CD1c-positive myeloid dendritic cell (primary cell): ENCODE results near the gene LRRN2.
"Not testable (repeated sequence)": the region's sequence is repeated elsewhere in the genome, so short reads cannot be mapped to it uniquely, and the experiment has no call there.

Source experiments
- DNase-seq: peaks from one replicate; pipeline ENCODE4 v3.0.0-alpha.2; 2016; ENCODE audit errors: extremely low spot score

LRRN2 gene

DNA sequence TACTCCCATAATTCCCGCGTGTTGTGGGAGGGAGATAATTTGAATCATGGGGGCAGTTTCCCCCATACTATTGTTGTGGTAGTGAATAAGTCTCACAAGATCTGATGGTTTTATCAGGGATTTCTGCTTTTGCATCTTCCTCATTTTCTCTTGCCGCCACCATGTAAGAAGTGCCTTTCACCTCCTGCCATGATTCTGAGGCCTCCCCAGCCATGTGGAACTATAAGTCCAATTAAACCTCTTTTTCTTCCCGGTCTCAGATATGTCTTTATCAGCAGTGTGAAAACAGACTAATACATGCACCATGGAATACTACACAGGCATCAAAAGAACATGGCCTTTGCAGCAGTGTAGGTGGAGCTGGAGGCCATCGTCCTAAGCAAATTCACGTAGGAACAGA lies 56.1 kb downstream of the LRRN2 start:
- not testable (repeated sequence) for DNase-seq

DNA sequence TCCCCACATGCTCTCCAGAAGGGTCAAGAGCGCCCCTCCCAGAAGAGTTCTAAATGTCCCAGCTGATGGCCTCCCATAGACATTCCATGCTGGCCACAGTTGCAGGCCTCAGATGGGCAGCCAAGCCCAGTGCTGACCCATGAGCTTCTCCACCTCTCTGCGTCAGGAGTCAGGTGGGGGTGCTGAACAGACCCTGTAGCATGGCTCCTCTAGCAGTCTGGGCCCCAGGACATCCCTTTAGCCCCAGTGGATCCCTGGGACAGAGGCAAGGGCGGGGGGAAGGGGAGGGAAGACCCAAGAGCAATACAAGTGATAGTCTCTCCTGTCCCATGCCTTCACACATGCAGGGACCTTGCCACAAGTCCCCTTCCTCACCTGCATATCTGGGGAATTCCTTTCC lies 56.7 kb downstream of the LRRN2 start:
- no peak for DNase-seq

DNA sequence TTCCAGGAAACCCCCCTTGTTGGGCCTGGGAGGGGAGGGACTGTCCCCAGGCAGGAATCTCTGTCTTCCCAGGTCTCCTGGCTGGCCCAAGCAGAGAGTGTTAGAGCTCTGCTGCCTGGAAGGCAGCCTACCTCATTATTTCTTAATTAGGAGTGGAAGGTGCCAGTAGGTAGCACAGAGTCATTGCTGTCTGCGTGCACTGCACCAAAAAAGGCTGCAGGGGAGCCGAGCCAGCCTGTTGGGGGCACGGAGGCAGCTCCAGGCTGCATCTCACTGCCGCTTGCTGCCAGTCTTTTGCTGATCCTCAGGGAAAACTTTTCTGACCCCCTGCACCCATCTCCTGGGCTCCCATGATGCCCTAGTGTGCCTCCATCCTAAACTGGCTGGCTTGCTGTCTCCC lies 58.1 kb downstream of the LRRN2 start:
- no peak for DNase-seq

DNA sequence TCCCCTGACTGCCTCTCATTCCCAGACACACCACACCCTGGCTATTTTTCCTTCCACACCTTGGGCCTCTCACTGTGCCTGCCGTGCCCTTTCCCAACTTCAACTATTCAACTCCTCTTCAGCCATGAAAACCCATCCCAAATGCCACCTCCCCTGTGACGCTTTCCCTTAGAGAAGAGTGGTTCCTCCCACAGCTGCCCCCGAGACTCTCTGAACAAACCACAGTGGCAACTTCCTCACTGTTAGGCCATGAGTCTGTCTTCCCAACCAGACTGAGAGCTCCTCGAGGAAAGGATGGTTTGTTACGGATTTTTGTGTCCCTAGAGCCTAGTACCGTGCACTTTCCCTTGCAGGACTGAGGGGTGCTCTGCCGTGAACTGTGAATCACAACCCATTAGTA lies 59.2 kb downstream of the LRRN2 start:
- DNase-seq, result peak; percentile 1

DNA sequence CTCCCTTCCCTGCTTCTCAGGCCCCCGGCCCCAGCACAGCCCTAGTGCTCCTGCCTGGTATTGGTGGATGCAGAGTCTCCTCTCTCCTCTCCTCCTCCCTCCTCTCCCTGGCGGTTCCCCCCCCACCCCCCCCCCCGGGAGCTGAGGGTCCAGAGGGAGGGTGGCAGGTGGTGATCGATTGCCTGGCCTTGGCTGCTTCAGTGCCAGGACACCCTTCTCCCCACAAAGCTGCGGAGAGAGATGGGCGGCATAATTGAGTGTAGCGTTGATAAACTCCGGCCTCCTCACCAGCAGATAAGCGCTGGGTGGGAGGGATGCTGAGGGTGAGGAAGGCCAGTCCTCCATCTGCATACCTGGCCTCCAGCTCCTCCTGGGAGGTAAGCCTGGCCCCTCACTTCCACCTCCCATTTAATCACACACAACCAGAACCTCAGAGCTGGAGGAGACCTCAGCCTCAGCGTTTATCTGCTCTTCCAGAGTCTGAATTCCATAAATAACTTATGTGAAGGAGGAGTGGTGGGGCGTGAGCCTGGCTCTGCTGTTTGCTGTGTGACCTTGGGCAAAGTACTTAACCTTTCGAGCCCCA lies 60.8 kb downstream of the LRRN2 start:
- no peak for DNase-seq

DNA sequence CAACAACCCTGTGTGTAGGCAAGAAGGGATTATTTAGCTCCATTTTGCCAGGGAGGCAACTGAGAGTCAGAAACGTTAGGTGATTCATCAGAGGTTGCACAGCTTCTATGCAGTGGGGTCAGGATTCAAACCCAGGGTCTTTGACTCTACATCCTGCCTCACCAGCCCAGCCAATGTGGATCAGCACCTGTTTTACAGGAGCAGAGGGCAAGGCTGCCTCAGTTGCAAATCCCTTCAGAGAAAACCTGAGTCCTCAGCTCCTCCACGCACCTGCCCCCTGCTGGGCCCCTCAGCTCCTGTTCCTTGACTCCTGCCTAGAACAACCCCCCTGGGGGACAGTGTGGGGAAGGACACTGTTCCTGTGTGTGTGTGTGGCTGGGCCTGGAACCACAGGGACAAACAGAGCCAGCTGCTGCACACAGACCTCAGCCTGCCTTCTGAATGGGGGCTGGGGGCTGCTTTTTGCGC lies 61.6 kb downstream of the LRRN2 start:
- DNase-seq, result no peak

DNA sequence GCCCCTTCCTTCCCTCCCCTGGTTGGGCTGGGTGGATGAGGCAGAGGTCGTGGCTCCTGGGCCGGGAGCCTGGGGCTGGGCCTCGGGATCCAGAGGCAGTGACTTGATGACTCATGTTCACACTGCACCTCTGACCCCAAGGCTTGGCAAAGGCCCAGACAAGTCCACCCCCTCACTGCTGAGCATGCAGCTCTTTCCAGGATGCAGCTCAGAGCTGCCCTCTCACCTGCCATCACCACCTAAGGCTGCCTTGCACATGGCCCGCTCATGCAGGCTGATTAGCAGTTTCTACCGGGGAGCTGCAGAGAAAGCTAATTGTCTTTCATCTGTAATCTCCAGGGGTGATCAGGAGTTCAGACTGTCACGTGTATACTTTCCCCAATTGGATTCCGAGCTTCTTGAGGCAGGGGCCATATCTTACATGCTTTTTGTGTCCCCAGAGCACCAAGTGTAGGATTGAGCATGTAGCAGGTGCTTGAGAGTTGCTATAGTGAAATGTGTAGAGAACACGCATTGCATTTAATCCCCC lies 62.1 kb downstream of the LRRN2 start:
- peak; percentile 2 for DNase-seq

DNA sequence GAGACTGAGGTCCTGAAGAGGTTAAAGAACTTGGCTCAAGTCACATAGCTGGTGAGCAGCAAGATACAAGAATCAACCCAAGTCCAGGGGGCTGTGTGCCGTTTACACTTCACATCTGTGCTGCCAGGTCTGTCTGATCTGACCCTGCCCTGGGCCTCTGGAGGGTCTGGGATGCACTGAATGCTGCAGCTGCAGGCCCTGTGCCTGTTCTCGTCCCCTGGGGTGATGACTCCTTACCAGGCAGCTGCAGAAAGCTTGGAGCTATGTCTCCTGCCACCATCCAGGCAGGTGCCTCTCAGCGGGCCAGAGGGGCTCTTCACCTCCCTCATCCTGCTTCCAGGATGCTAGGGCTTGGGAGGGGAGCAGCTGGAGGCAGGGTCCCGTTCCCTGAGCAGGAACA lies 63.5 kb downstream of the LRRN2 start:
- DNase-seq, result no peak

DNA sequence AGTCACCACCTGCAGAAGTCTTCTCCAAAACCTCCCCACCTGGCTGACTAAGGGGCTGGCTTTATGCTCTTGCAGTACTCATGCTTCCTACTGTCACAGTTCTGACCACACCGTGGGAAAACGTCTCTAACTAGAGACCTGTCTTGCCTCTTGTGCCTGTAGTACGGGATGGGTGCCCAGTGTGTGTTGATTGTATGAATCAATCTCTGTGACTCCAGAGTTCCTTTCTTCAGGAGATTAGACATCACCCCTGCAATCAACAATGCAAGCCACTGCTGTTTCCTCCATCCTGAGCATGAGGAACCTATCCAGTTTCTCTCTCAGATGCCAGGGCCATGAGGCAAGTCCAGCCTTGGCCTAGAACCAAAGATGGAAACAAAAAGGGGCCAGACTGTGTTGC lies 64.1 kb downstream of the LRRN2 start:
- DNase-seq, result no peak

DNA sequence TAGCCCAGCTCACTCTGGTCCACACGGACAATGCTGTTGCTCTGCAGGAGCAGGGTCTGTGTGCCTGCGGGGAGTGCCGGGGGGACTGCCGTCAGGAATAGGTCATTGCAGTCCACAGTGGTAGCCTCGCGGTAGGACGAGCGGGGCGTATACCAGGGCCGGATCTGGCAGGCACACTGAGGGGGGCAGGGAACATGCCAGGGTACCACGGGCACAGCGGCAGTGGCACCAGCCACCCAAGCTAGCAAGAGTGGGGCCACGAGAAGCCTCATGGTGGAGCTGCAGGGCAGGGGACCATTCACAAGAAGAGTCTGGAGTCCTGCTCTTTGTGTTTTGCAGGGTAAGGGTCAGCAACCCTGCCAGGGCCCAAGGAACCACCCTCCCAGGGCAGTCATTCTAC lies 65.8 kb downstream of the LRRN2 start:
- DNase-seq, result no peak

DNA sequence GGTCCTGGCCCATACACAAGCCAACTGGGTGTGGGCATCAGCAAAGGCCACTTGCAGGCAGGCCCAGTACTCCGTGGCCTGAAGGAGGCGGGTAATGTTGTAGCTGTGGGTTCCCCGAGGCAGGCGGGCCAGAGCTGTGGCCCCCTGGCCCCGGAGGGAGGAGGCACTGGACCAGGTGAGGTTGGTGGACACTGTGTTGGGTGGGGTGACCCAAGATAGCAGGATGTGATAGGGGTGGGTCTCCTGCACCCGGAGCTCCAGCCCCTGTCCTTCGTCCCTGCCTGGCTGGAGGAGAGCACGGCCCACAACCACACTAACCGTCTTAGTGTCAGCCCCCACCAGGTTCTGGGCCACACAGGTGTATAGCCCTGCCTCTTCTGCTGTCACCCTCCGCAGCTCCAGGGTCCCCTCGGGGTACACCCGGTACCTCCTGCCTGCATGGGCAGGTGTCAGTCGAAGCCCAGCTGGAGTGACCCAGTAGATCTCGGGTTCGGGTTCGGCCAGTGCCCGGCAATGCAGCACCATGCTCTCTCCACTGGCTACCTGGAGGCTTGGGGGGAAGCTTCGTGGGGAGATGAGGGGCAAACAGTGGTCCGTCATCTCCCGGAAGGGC lies 67.3 kb downstream of the LRRN2 start:
- DNase-seq, result no peak

DNA sequence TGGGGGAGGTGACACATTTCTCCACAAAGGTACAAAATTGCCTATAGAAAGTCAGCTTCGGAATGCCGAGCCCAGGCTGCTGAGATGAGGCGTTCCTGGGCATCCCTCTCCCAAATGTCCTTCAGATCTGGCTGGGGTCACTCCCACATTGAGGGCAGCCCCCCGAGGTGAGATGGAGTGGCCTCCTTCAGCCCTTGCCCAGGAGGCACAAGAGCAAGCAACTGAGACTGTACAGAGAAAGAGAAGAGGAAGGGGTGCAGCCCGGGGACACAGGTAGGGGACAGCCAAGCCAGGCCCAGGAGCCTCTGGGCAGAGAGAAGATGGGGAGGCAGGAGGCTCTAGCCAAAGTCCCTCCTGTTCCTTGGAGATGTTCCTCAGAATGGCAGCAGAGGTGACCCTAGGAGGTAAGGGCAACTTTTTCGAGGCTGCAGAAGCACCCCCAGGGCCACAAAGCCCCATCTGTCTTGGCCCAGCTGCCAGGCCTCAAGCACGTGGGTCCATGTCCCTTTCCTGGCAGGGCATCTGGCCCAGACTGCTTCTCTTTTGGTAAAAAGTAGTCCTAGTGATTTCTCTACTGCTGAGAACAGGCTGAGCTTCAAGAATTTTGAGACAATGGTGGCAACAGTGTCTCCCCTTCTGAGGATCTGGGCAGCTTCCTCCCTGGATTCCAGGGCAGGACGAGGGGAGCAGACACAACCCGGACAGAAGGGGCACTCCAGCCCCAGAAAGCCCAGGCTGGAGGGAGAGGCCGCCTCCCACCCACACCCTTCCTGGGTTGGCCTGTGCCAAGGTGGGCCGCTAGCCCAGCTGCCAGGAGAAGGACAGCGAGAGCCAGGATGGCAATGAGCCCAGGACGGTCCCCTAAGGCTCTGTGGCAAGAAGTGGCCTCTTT lies 68.0 kb downstream of the LRRN2 start:
- DNase-seq, result no peak

DNA sequence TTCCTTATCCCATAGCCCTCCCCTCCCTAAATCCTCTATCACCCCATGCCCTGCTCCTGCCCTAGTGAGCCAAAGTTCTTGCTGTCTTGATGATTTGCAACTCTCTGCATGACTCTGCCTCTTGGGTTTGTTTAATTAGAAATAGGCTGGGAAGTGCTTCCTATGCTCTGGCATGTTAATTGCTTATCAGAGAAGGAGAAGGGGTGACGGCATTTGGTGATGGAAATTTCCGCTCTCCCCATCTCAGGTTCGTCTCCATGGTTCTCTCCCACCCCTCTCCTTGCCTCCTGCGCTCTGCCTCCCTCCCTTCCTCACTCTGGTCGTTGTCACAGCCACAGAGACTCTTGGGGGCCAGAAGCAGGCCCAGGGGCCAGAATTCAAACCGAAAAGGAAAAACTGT lies 68.9 kb downstream of the LRRN2 start:
- no peak for DNase-seq

DNA sequence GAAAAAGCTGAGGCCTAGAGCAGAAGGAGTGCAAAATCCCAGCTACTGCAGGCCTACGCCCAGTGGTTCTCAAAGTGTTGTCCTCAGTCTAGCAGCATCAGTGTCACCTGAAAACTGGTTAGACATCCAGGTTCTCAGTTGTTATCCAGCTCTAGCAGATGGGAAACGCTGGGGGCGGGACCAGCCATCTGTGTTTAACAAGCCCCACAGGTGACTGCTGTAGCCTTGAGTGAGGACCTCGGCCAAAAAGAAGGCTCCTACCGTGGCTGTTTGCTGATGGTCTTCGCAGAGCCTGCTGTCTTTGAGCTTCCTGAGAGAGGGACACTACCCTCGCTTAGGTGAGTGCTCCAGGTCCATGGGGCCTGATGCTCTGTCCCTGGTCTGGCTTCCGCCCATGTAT lies 69.7 kb downstream of the LRRN2 start:
- no peak for DNase-seq

DNA sequence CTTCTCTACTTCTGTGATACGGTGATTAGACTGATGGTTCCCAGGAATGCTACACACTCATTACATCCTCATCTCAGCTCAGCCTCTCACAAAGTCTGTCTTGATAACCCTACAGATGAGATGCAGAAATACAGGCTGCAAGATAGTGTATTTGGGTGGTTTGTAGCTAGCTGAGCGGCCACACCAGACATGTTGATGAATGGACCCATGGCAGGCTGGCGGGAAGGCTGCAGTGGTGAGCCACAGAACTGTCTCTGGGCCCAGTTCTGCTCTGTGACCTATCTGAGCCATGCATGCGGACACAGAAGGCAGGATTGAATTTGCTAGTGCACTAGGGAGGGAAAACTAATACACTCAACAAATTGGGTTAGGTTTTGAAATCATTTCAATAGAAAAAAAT lies 71.9 kb downstream of the LRRN2 start:
- no peak for DNase-seq

DNA sequence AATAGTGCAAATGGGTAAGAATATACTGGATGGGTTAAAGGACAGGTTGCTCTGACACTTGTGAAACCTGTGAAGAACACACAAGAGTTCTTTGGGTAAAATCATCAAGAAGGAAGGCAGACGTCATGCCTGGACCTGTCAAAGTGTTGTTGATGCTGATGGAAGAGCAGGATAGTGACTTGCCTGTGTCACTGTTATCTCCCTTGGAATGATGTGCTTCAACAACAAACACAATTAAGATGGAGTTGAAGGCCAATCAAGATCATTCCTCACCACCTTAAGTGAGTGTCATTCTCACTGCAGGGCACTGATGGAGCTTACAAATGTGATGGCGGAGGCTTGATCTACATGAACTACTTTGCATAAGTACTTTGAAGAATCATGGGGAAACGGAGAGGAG lies 73.2 kb downstream of the LRRN2 start:
- no peak for DNase-seq

DNA sequence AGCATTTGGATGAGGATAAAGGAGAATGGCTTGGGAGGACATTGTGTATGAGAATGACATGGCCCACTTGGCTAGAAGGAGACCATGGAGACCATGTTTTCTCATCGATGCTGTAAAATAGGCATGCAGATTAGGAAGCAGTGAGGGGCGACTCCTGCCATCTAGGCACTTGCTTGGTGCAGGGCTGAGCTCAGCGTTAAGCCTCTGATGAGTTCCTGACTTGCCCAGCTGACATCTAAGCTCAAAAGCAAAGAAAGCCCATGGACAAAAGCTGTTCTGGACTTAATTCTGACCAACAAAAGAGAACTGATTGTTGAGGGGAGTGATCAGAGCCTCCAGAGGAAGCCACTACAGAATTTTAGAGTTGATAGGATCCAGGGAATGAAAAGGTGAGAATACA lies 74.5 kb downstream of the LRRN2 start:
- DNase-seq, result no peak

DNA sequence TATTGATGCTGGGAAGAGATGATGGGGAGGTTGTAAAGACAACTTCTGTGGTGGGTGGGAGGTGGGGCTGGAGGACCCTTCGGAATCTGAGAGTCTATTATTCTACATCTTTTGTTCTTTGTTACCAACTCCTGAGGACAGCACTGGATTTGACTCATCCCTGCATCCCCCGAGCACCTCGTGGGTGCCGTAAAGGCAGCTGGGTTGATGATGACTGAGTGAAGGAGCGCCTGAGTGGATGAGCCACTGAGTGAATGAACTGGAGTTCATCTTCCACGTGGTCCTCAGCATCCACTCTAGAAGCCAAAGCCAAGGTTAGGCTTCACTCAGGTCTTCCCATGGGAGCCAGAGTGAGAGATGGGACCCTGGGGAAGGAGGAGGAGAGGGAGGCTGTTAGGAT lies 77.6 kb downstream of the LRRN2 start:
- no peak for DNase-seq

DNA sequence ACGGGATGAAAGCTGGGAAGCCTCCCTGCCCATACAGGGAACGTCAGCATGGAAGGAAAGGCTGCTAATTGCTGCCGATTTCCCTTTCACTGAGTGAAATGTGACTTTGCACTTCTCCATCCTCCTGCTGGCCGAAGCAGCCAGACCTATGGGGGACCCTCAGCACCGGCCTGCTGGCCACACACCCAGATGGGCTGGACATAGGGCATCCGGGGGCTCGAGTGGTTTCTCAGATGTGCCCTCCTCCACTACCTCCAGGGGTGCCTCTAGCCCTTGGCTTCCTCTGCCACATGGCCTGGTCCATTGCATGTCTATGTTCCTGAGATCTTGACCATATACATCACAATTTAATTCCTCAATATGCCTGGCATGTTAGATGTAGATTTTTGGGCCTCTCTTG lies 79.7 kb downstream of the LRRN2 start:
- DNase-seq, result no peak

DNA sequence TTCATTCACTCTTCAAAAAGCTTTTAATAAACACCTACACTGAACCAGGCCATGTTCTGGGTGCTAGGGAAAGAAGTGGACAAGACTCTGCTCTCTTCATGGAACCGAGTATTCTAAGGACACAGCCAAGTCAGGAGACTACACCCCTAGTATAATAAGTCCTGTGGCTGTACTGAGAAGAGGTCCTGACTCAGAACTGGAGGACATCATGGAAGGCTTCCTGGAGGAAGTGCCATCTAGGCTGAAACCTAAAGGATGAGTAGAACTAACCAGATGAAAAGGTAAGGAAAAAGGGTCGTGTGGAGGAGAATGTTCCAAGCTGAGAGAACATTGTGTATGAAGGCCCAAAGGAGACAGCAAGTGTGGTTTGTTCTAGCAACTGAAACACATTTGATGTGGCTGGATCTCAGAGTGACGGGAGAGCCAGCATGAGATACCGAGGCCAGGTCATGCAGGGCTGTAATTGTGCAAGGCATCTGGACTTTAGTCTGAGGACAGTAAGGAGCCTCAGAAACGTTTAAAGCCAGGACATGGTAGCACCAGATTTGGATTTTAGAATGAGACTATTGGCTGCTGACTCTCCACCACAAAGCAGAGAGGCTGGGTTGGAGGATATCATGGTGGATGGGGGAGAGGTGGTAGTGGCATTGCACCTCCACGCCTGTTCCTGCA lies 82.5 kb downstream of the LRRN2 start:
- no peak for DNase-seq

DNA sequence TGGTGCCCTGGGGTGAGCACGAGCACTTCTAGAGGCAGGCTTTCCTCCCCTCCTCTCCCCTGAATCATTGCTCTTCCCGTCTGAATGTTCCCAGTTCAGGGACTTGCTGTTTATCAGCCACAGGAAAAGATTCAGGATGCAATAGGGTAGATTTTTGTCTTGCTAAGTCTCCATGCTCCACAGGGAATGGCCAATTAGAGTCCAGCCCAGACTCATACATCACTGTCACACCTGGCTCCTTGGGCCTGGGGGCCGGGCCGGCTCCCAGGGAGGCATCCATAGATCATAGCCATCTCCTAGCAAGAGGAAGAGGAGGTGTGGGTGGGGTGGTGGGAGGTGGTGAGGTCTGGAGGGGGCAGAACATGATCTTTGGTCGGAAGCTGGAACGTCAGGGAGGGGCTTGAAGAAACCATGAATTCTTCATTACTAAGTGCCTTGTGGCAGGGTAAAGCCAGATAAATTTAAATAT lies 83.4 kb downstream of the LRRN2 start:
- DNase-seq, result no peak

DNA sequence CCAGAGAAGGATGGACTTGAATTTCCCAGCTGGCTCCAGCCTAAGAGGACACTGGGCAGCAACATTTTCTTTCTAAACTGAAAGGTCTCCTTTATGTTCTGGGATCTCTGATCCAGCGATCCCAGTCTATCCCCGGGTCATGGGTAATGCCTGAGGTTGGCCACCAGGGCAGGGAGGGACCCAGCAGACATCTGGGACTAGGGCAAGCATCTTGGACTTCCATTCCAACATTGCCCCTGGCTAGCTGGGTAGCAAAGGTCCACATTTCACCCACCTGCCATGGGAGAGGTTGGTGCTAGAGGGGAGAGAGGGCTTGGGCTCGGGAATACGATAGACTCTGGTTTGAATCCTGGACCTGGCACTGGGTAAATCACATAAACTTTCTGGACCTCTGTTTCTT lies 84.6 kb downstream of the LRRN2 start:
- DNase-seq, result no peak
